Astrocyte (in vitro differentiated cells and primary cell): Measurements from ENCODE around the gene CBLN4.

Experiments used
- CTCF ChIP-seq: IDR thresholded peaks from 2 replicates; pipeline ENCODE4 v1.5.1; 2011; ENCODE audit warnings: low read depth, mild to moderate bottlenecking, inconsistent platforms, low read length, moderate library complexity; ENCODE audit not compliant: insufficient read depth
- EZH2 ChIP-seq: IDR thresholded peaks from 2 replicates; pipeline ENCODE4 v1.6.1; 2012; ENCODE audit warnings: mild to moderate bottlenecking, low read length, inconsistent platforms; ENCODE audit not compliant: insufficient read depth

GRCh38 chr20:56002908-56003800, 2.2 kb downstream of the CBLN4 start:
- TF ChIP-seq CTCF (no peak), EZH2 (no peak)
